ENCODE measurements around the gene CGNL1.

DNA sequence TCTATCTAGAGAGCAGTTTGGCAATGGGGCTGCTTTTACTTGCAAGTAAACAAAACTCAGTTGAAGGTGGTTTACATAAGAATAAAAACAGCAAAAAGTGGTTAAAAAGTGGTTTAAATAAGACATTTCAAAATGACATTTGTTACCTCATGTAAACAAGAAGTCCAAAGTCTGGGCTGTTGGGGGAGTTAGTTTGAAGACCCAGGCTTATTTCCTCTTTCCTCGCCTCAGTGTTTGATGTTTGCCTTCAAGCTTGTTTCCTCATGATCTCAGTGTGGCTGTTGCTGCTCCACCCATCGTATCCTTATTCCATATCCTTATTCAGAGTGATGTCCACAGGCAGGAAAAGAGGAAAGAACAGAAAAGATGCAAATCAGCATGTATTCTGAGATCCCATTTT, 15.2 kb downstream of the CGNL1 start:
- no peak for TF ChIP-seq EZH2phosphoT487 (IDR thresholded peaks at IDR 0.05; ENCODE audit: low read depth)
- TF ChIP-seq, protein P1, sequence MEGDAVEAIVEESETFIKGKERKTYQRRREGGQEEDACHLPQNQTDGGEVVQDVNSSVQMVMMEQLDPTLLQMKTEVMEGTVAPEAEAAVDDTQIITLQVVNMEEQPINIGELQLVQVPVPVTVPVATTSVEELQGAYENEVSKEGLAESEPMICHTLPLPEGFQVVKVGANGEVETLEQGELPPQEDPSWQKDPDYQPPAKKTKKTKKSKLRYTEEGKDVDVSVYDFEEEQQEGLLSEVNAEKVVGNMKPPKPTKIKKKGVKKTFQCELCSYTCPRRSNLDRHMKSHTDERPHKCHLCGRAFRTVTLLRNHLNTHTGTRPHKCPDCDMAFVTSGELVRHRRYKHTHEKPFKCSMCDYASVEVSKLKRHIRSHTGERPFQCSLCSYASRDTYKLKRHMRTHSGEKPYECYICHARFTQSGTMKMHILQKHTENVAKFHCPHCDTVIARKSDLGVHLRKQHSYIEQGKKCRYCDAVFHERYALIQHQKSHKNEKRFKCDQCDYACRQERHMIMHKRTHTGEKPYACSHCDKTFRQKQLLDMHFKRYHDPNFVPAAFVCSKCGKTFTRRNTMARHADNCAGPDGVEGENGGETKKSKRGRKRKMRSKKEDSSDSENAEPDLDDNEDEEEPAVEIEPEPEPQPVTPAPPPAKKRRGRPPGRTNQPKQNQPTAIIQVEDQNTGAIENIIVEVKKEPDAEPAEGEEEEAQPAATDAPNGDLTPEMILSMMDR (IDR thresholded peaks at IDR 0.05; ENCODE audit: low read depth, low read length), result no peak

Measured in OCI-LY3 (cell line).